Bronchial epithelial cell (primary cell): ENCODE data around the gene TIMP3. TPM values are rescaled to one million over a fixed set of nuclear protein-coding genes. Genes with fewer than 3 reads are reported as not detected.
A peak's percentile ranks its signal among the peaks of the same experiment; 100 is the strongest.

Experiments used
- DNase-seq: peaks from one replicate; pipeline ENCODE4 v3.0.0-alpha.2; 2010; ENCODE audit warnings: low read depth
- FAIRE-seq: peaks from 2 replicates; lab custom pipeline; 2011; peaks lifted over from hg19 to GRCh38; lab: Jason Lieb, UNC
- H3K27me3 ChIP-seq: 2 replicates; pipeline ENCODE4 v1.5.1; 2011; ENCODE audit warnings: low read length; ENCODE audit not compliant: control insufficient read depth, insufficient read depth
- H3K36me3 ChIP-seq: 2 replicates; pipeline ENCODE4 v1.5.1; 2011; ENCODE audit warnings: low read length; ENCODE audit not compliant: control insufficient read depth, insufficient read depth
- H3K4me3 ChIP-seq: 2 replicates; pipeline ENCODE4 v1.5.1; 2011; ENCODE audit warnings: mild to moderate bottlenecking, low read depth, low read length, control low read depth
- CTCF ChIP-seq: IDR thresholded peaks from 2 replicates; pipeline ENCODE4 v1.5.1; 2011; ENCODE audit warnings: mild to moderate bottlenecking, moderate library complexity, low read length, control low read depth, inconsistent platforms; ENCODE audit not compliant: insufficient read depth, severe bottlenecking
- total RNA-seq: library from RNA; depleted of rRNA; stranded (reverse); fragments of >200 nt; gene quantifications from 2 replicates; pipeline ENCODE4 v1.2.1, GENCODE V29; 2014

TIMP3 gene
- total RNA-seq, 1 donor from 2014 or later = 71.1 TPM

GRCh38 chr22:32880505-32880892 lies 79.0 kb downstream of the TIMP3 start:
- no peaks in the 10 kb centered on the region for H3K27me3 ChIP-seq
- FAIRE-seq (no peak), DNase-seq (no peak)
- no peak overlapping the region for H3K4me3 ChIP-seq
- no peaks in the 10 kb centered on the region for H3K36me3 ChIP-seq
- TF ChIP-seq CTCF = no peak

- FAIRE-seq (no peak), DNase-seq (peak; percentile 66)
- Histone ChIP-seq H3K4me3 (no peak overlapping the region), H3K36me3 (no peaks in the 10 kb centered on the region), H3K27me3 (no peaks in the 10 kb centered on the region)
- TF ChIP-seq CTCF = no peak
Measured at GRCh38 chr22:32880893-32881596, 79.5 kb downstream of the TIMP3 start.

GRCh38 chr22:32882360-32882755 lies 80.9 kb downstream of the TIMP3 start:
- DNase-seq (no peak), FAIRE-seq (no peak)
- H3K36me3 ChIP-seq = no peaks in the 10 kb centered on the region
- H3K27me3 ChIP-seq = no peaks in the 10 kb centered on the region
- TF ChIP-seq CTCF = no peak
- no peak overlapping the region for H3K4me3 ChIP-seq

- FAIRE-seq (no peak), DNase-seq (no peak)
- no peaks in the 10 kb centered on the region for H3K27me3 ChIP-seq
- TF ChIP-seq CTCF = no peak
- H3K4me3 ChIP-seq = no peak overlapping the region
- H3K36me3 ChIP-seq = no peaks in the 10 kb centered on the region
Measured at GRCh38 chr22:32882774-32883530, 81.4 kb downstream of the TIMP3 start.

- FAIRE-seq (no peak), DNase-seq (no peak)
- H3K4me3 ChIP-seq = no peak overlapping the region
- H3K36me3 ChIP-seq = no peaks in the 10 kb centered on the region
- no peak for TF ChIP-seq CTCF
- no peaks in the 10 kb centered on the region for H3K27me3 ChIP-seq
Measured at GRCh38 chr22:32887324-32887980, 85.9 kb downstream of the TIMP3 start.
